Left hindlimb (tissue), 1 donor: ENCODE data around the gene SLC22A25.
"Not testable (repeated sequence)": the region's sequence is repeated elsewhere in the genome, so short reads cannot be mapped to it uniquely, and the experiment has no call there.

Experiments used
- DNase-seq: peaks from one replicate; pipeline ENCODE4 v3.0.0-alpha.2; 2018

Gene SLC22A25

GRCh38 chr11:63243533-63243932 lies at the start of gene SLC22A25:
TSS of gene SLC22A25 (minus strand) at chr11:63243599. CDS start at chr11:63229652, 13,947 bp downstream.
- no peak for DNase-seq

- DNase-seq, result no peak
These were observed 46.9 kb upstream of the SLC22A25 start for GRCh38 chr11:63290285-63290684.

GRCh38 chr11:63289658-63290057 lies 46.3 kb upstream of the SLC22A25 start:
- DNase-seq, result no peak

- no peak for DNase-seq
These were observed 39.2 kb upstream of the SLC22A25 start for GRCh38 chr11:63282579-63282978.

- DNase-seq, result no peak
These were observed 37.5 kb upstream of the SLC22A25 start for GRCh38 chr11:63280920-63281319.

GRCh38 chr11:63277345-63277943 lies 34.0 kb upstream of the SLC22A25 start:
- DNase-seq, result no peak

GRCh38 chr11:63274776-63275175 lies 31.4 kb upstream of the SLC22A25 start:
- DNase-seq, result no peak

GRCh38 chr11:63273685-63274084 lies 30.3 kb upstream of the SLC22A25 start:
- DNase-seq, result no peak

- DNase-seq, result no peak
These were observed 19.1 kb upstream of the SLC22A25 start for GRCh38 chr11:63262547-63262946.

- no peak for DNase-seq
These were observed 7.9 kb upstream of the SLC22A25 start for GRCh38 chr11:63251312-63251711.

- no peak for DNase-seq
These were observed 7.0 kb upstream of the SLC22A25 start for GRCh38 chr11:63250162-63251050.

GRCh38 chr11:63248966-63249365 lies 5.6 kb upstream of the SLC22A25 start:
- no peak for DNase-seq

GRCh38 chr11:63247237-63248002 lies 4.0 kb upstream of the SLC22A25 start:
- DNase-seq, result not testable (repeated sequence)

- no peak for DNase-seq
These were observed 2.6 kb upstream of the SLC22A25 start for GRCh38 chr11:63246045-63246444.

GRCh38 chr11:63244862-63245261 lies 1.5 kb upstream of the SLC22A25 start:
- DNase-seq, result no peak

GRCh38 chr11:63242089-63242781 lies 1.2 kb downstream of the SLC22A25 start:
- no peak for DNase-seq

GRCh38 chr11:63240791-63241379 lies 2.5 kb downstream of the SLC22A25 start:
- DNase-seq, result no peak

GRCh38 chr11:63240098-63240497 lies 3.3 kb downstream of the SLC22A25 start:
- DNase-seq, result no peak

- no peak for DNase-seq
These were observed 4.1 kb downstream of the SLC22A25 start for GRCh38 chr11:63239254-63239653.

- DNase-seq, result no peak
These were observed 6.0 kb downstream of the SLC22A25 start for GRCh38 chr11:63237413-63237812.

- not testable (repeated sequence) for DNase-seq
These were observed 7.6 kb downstream of the SLC22A25 start for GRCh38 chr11:63235471-63236461.
